Type B pancreatic cell (in vitro differentiated cells): Measurements from ENCODE around the gene IL17RC. TPM values are rescaled to one million over a fixed set of nuclear protein-coding genes. Genes with fewer than 3 reads are reported as not detected.
"Not testable (repeated sequence)": the region's sequence is repeated elsewhere in the genome, so short reads cannot be mapped to it uniquely, and the experiment has no call there.

Source experiments
- DNase-seq: peaks from one replicate; pipeline ENCODE4 v3.0.0; 2021; ENCODE audit warnings: mixed read lengths; ENCODE audit not compliant: unreplicated experiment; ENCODE audit errors: extremely low spot score
- H3K27ac Mint-ChIP-seq: 2 replicates; pipeline ENCODE4 v1.8.0; 2021; ENCODE audit warnings: mild to moderate bottlenecking, mixed read lengths
- H3K27me3 Mint-ChIP-seq: 2 replicates; pipeline ENCODE4 v1.8.0; 2021; ENCODE audit warnings: mixed read lengths
- H3K36me3 Mint-ChIP-seq: 2 replicates; pipeline ENCODE4 v1.8.0; 2021; ENCODE audit warnings: mixed read lengths
- H3K4me1 Mint-ChIP-seq: one replicate; pipeline ENCODE4 v1.8.0; 2021; ENCODE audit warnings: mixed read lengths; ENCODE audit not compliant: unreplicated experiment
- H3K4me3 Mint-ChIP-seq: 2 replicates; pipeline ENCODE4 v1.8.0; 2021; ENCODE audit warnings: mild to moderate bottlenecking, mixed read lengths
- H3K9me3 Mint-ChIP-seq: 2 replicates; pipeline ENCODE4 v1.8.0; 2021; ENCODE audit warnings: mixed read lengths
- total RNA-seq: library from RNA; stranded (reverse); gene quantifications from 2 replicates; pipeline ENCODE4 v1.2.1, GENCODE V29; 2021; ENCODE audit warnings: low replicate concordance
- TF ChIP-seq, protein P1 (sequence below): fragments of 200-600 bp; sonication (generic); conservative IDR thresholded peaks from 2 replicates; pipeline ENCODE4 v1.5.0; 2021; ENCODE audit warnings: antibody characterized with exemption, mild to moderate bottlenecking

IL17RC gene
- total RNA-seq, 1 donor from 2014 or later, result 22.6 TPM

DNA sequence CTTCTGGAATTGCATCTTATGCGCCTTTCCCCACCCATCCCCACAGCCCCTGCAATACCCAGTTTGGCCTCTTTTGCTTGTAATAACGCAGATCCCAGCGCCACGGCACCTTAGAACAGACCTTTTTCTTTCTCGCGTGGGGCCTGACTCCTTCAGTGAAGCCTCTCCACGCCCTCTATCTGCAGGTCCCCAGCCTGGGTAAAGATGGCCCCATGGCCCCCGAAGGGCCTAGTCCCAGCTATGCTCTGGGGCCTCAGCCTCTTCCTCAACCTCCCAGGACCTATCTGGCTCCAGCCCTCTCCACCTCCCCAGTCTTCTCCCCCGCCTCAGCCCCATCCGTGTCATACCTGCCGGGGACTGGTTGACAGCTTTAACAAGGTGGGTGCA, 17.3 kb downstream of the IL17RC start:
- no peak for DNase-seq
- peaks cover 19% of the 10 kb centered on the region for H3K4me1 Mint-ChIP-seq
- peak overlapping the region; percentile 98 for H3K4me3 Mint-ChIP-seq
- H3K9me3 Mint-ChIP-seq, result no peaks in the 10 kb centered on the region
- peak overlapping the region; percentile 99 for H3K27ac Mint-ChIP-seq
- TF ChIP-seq, protein P1, sequence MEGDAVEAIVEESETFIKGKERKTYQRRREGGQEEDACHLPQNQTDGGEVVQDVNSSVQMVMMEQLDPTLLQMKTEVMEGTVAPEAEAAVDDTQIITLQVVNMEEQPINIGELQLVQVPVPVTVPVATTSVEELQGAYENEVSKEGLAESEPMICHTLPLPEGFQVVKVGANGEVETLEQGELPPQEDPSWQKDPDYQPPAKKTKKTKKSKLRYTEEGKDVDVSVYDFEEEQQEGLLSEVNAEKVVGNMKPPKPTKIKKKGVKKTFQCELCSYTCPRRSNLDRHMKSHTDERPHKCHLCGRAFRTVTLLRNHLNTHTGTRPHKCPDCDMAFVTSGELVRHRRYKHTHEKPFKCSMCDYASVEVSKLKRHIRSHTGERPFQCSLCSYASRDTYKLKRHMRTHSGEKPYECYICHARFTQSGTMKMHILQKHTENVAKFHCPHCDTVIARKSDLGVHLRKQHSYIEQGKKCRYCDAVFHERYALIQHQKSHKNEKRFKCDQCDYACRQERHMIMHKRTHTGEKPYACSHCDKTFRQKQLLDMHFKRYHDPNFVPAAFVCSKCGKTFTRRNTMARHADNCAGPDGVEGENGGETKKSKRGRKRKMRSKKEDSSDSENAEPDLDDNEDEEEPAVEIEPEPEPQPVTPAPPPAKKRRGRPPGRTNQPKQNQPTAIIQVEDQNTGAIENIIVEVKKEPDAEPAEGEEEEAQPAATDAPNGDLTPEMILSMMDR, result peak; percentile 55
- peaks cover 22% of the 10 kb centered on the region for H3K36me3 Mint-ChIP-seq
- H3K27me3 Mint-ChIP-seq, result no peaks in the 10 kb centered on the region

DNA sequence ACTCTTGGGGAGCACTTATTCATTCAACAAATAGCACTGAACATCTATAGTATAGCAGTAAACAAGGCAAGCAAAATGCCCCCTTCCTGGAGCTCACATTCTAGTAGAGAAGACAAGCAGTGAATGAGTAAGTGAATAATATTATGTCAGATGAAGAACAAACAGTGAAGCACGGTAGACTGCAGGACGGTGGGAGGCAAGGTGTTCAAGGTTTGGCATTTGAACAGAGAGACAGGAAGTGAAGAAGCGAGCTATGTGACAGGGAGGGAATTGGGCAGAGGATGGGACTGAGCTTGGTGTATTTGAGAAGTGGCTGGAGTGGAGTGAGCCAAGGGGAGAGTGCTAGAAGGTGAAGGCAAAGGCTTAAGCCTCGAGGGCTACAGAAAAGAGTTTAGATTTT, 18.1 kb downstream of the IL17RC start:
- TF ChIP-seq, protein P1, result no peak
- peaks cover 22% of the 10 kb centered on the region for H3K36me3 Mint-ChIP-seq
- peak overlapping the region; percentile 98 for H3K4me3 Mint-ChIP-seq
- no peaks in the 10 kb centered on the region for H3K27me3 Mint-ChIP-seq
- no peak for DNase-seq
- peaks cover 19% of the 10 kb centered on the region for H3K4me1 Mint-ChIP-seq
- peak overlapping the region; percentile 99 for H3K27ac Mint-ChIP-seq
- no peaks in the 10 kb centered on the region for H3K9me3 Mint-ChIP-seq

GRCh38 chr3:9935966-9936510, 19.1 kb downstream of the IL17RC start:
- Mint-ChIP-seq H3K36me3 (peaks cover 15% of the 10 kb centered on the region), H3K4me3 (no peak overlapping the region), H3K27me3 (no peaks in the 10 kb centered on the region), H3K27ac (no peak overlapping the region), H3K9me3 (no peaks in the 10 kb centered on the region), H3K4me1 (peaks cover 19% of the 10 kb centered on the region)
- DNase-seq, result no peak
- TF ChIP-seq, protein P1, result no peak

DNA sequence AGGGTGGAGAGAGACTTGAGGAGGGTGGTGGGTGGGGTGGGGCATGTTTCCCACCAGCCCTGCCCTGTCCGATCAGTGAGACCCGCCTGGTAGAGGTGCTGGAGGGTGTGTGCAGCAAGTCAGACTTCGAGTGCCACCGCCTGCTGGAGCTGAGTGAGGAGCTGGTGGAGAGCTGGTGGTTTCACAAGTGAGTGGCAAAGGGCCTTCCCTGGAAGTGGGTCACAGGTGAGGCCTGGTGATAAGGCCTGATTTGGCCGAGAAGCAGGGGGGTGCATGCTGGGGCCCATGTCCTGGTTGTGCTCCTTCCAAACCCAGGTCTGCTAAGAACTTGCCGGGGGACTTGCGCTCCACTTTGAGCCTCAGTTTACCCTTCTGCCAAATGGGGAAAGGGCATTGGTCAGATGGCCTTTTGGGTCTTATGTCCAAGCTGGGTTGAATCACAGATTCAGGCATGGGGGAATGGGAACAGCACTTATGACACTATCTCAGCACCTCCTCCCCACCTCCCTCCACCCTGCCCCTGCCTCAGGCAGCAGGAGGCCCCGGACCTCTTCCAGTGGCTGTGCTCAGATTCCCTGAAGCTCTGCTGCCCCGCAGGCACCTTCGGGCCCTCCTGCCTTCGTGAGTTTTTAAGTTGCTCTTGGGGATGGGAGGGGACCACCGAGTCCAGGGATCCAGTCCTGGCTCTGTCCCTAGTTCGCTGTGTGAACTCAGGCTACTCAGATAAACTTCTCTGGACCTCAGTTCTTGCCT, 20.8 kb downstream of the IL17RC start:
- Mint-ChIP-seq H3K27me3 (no peaks in the 10 kb centered on the region), H3K9me3 (no peaks in the 10 kb centered on the region), H3K36me3 (peaks cover 13% of the 10 kb centered on the region), H3K4me3 (no peak overlapping the region), H3K27ac (no peak overlapping the region), H3K4me1 (peaks cover 19% of the 10 kb centered on the region)
- TF ChIP-seq, protein P1, result no peak
- DNase-seq, result no peak

- H3K27me3 Mint-ChIP-seq, result no peaks in the 10 kb centered on the region
- peaks cover 17% of the 10 kb centered on the region for H3K4me1 Mint-ChIP-seq
- H3K27ac Mint-ChIP-seq, result no peak overlapping the region
- no peak overlapping the region for H3K4me3 Mint-ChIP-seq
- peaks cover 13% of the 10 kb centered on the region for H3K36me3 Mint-ChIP-seq
- TF ChIP-seq, protein P1, result no peak
- no peaks in the 10 kb centered on the region for H3K9me3 Mint-ChIP-seq
- no peak for DNase-seq
Measured at GRCh38 chr3:9938966-9939365, 22.1 kb downstream of the IL17RC start.

- H3K36me3 Mint-ChIP-seq, result peaks cover 13% of the 10 kb centered on the region
- H3K27me3 Mint-ChIP-seq, H3K27ac Mint-ChIP-seq, DNase-seq, H3K4me3 Mint-ChIP-seq, H3K4me1 Mint-ChIP-seq, H3K9me3 Mint-ChIP-seq: not testable (repeated sequence)
Measured at GRCh38 chr3:9939906-9940305, 23.0 kb downstream of the IL17RC start.
